Astrocyte of the spinal cord (primary cell): ENCODE data around the gene CLIP1.

Experiments
- DNase-seq: peaks from one replicate; pipeline ENCODE4 v3.0.0; 2011; ENCODE audit warnings: low read depth, low spot score
- H3K4me3 ChIP-seq: 2 replicates; pipeline ENCODE4 v1.5.1; 2011; ENCODE audit warnings: low read depth, mild to moderate bottlenecking, low read length, moderate library complexity
- CTCF ChIP-seq: IDR thresholded peaks from 2 replicates; pipeline ENCODE4 v1.5.1; 2012; ENCODE audit warnings: low read depth, mild to moderate bottlenecking, low read length, inconsistent platforms
- in situ Hi-C: cut with HindIII; loops from 2 replicates; pipeline ENCODE4 v1.10.0; 2017; ENCODE audit warnings: low sequenced_read_pairs

Gene CLIP1

GRCh38 chr12:122460061-122460460 lies 37.6 kb upstream of the CLIP1 start:
- TF ChIP-seq CTCF: no peak
- no peak overlapping the region for H3K4me3 ChIP-seq
- no peak for DNase-seq
- in situ Hi-C loops: no loop called here

- TF ChIP-seq CTCF: no peak
- H3K4me3 ChIP-seq: no peak overlapping the region
- in situ Hi-C loops: no loop called here
- no peak for DNase-seq
These were observed 36.7 kb upstream of the CLIP1 start for GRCh38 chr12:122459211-122459610.

GRCh38 chr12:122458105-122459035 lies 35.9 kb upstream of the CLIP1 start:
- TF ChIP-seq CTCF: no peak
- H3K4me3 ChIP-seq: no peak overlapping the region
- in situ Hi-C loops: no loop called here
- no peak for DNase-seq

GRCh38 chr12:122457627-122458026 lies 35.2 kb upstream of the CLIP1 start:
- TF ChIP-seq CTCF: no peak
- no peak overlapping the region for H3K4me3 ChIP-seq
- no peak for DNase-seq
- in situ Hi-C loops: no loop called here

GRCh38 chr12:122454739-122455138 lies 32.3 kb upstream of the CLIP1 start:
- no peak for TF ChIP-seq CTCF
- no peak for DNase-seq
- in situ Hi-C loops: no loop called here
- no peak overlapping the region for H3K4me3 ChIP-seq

GRCh38 chr12:122454250-122454721 lies 31.8 kb upstream of the CLIP1 start:
- in situ Hi-C loops: no loop called here

More at GRCh38 chr12:122454250-122454721, 31.8 kb upstream of the CLIP1 start:
- no peak overlapping the region for H3K4me3 ChIP-seq
- DNase-seq: no peak
- TF ChIP-seq CTCF: no peak
